Activated CD8-positive, alpha-beta T cell treated with anti-CD3 and anti-CD28 coated beads for 36 hours (primary cell): ENCODE results near the gene SRRM3. TPM values are rescaled to one million over a fixed set of nuclear protein-coding genes. Genes with fewer than 3 reads are reported as not detected.

Experiments
- ATAC-seq: fragments of 200-7000 bp; cut with Tn5 transposase; one replicate; pipeline ENCODE4 v1.10.0; 2021; ENCODE audit warnings: mild to moderate bottlenecking, moderate library complexity
- CTCF ChIA-PET: fragments of 350-600 bp; sonication (Branson Sonifier 250); formaldehyde crosslinking; loops from one replicate; lab custom pipeline; 2021; ENCODE audit warnings: antibody characterized with exemption; lab: Charles Lee
- POLR2A ChIA-PET: fragments of 350-600 bp; sonication (Branson Sonifier 250); formaldehyde crosslinking; loops from one replicate; lab custom pipeline; 2021; ENCODE audit warnings: antibody characterized with exemption; lab: Charles Lee
- DNase-seq: peaks from one replicate; pipeline ENCODE4 v3.0.0-alpha.2; 2020
- H3K27ac Mint-ChIP-seq: one replicate; pipeline ENCODE4 v1.8.0; 2021; ENCODE audit warnings: mild to moderate bottlenecking, mixed read lengths
- H3K27me3 Mint-ChIP-seq: one replicate; pipeline ENCODE4 v1.8.0; 2021; ENCODE audit warnings: mixed read lengths
- H3K36me3 Mint-ChIP-seq: one replicate; pipeline ENCODE4 v1.8.0; 2021; ENCODE audit warnings: low read depth, mixed read lengths
- H3K4me1 Mint-ChIP-seq: one replicate; pipeline ENCODE4 v1.8.0; 2021; ENCODE audit warnings: low read depth, mixed read lengths
- H3K4me3 Mint-ChIP-seq: one replicate; pipeline ENCODE4 v1.8.0; 2021; ENCODE audit warnings: mild to moderate bottlenecking, moderate library complexity, mixed read lengths
- H3K9me3 Mint-ChIP-seq: one replicate; pipeline ENCODE4 v1.8.0; 2021; ENCODE audit warnings: mixed read lengths
- intact Hi-C: fragments of 100-400 bp; cut with micrococcal nuclease; formaldehyde crosslinking; loops from one replicate; pipeline ENCODE4 v1.10.0; 2022
- total RNA-seq, 2 experiments: library from RNA; stranded (reverse); gene quantifications; one replicate each; pipeline ENCODE4 v1.2.3, GENCODE V29; 2021
- TF ChIP-seq, protein P1 (sequence below): fragments of 200-600 bp; IDR thresholded peaks from one replicate; pipeline ENCODE4 v1.8.0; 2022; ENCODE audit warnings: antibody characterized with exemption, mild to moderate bottlenecking

The SRRM3 gene
- total RNA-seq, 2 experiments from 2014 or later, result not detected

DNA sequence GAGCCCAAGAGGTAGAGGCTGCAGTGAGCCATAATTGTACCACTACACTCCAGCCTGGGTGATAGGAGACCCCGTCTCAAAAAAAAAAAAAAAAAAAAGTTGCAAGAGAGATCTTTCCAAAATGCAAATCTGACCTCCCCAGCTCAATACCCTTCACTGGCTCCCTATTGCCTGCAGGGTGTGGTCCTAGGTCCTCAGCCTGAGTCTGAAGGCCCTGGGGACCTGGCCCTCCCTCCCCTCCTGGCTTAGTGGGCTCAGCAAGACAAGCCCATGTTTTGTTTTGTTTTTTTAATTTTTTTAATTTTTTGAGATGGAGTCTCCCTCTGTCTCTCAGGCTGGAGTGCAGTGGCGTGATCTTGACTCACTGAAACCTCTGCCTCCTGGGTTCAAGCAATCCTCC lies 20.6 kb downstream of the SRRM3 start:
- TF ChIP-seq, protein P1, sequence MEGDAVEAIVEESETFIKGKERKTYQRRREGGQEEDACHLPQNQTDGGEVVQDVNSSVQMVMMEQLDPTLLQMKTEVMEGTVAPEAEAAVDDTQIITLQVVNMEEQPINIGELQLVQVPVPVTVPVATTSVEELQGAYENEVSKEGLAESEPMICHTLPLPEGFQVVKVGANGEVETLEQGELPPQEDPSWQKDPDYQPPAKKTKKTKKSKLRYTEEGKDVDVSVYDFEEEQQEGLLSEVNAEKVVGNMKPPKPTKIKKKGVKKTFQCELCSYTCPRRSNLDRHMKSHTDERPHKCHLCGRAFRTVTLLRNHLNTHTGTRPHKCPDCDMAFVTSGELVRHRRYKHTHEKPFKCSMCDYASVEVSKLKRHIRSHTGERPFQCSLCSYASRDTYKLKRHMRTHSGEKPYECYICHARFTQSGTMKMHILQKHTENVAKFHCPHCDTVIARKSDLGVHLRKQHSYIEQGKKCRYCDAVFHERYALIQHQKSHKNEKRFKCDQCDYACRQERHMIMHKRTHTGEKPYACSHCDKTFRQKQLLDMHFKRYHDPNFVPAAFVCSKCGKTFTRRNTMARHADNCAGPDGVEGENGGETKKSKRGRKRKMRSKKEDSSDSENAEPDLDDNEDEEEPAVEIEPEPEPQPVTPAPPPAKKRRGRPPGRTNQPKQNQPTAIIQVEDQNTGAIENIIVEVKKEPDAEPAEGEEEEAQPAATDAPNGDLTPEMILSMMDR, result no peak
- CTCF ChIA-PET, result interaction anchor here (1.6 kb wide), 1 partner anchor 44 kb away, joined by 4 read pairs; no protein-coding TSS in a partner anchor
- POLR2A ChIA-PET, result no interaction called here
- H3K36me3 Mint-ChIP-seq, result no peaks in the 10 kb centered on the region
- H3K27me3 Mint-ChIP-seq, result peaks cover 37% of the 10 kb centered on the region
- DNase-seq (no peak), ATAC-seq (no peak)
- H3K4me1 Mint-ChIP-seq, result no peaks in the 10 kb centered on the region
- intact Hi-C loops, result no loop called here
- H3K9me3 Mint-ChIP-seq, result no peaks in the 10 kb centered on the region
- no peak overlapping the region for H3K27ac Mint-ChIP-seq
- no peak overlapping the region for H3K4me3 Mint-ChIP-seq

DNA sequence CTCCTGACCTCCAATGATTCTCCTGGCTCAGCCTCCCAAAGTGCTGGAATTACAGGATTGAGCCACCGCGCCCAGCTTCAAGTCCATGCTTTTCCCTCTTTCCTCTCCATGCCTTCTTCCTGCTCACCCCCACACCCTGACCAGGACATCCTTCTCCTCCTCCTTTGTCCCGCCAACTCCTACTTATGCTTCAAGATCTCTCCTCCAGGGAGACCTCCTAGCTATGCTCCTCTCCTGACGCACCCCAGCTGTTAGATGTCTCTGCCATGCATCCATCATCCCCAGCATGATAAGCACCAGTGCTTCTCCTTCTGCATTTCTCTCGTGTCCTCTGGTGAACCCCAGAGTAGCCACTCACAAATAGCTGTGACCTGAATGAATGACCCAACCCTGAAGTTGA lies 21.1 kb downstream of the SRRM3 start:
- intact Hi-C loops, result no loop called here
- ATAC-seq (no peak), DNase-seq (no peak)
- POLR2A ChIA-PET, result no interaction called here
- no peaks in the 10 kb centered on the region for H3K4me1 Mint-ChIP-seq
- CTCF ChIA-PET, result interaction anchor here (1.6 kb wide), 1 partner anchor 45 kb away, joined by 4 read pairs; no protein-coding TSS in a partner anchor
- no peaks in the 10 kb centered on the region for H3K9me3 Mint-ChIP-seq
- H3K36me3 Mint-ChIP-seq, result no peaks in the 10 kb centered on the region
- no peak overlapping the region for H3K27ac Mint-ChIP-seq
- peaks cover 38% of the 10 kb centered on the region for H3K27me3 Mint-ChIP-seq
- TF ChIP-seq, protein P1, result no peak
- H3K4me3 Mint-ChIP-seq, result no peak overlapping the region

DNA sequence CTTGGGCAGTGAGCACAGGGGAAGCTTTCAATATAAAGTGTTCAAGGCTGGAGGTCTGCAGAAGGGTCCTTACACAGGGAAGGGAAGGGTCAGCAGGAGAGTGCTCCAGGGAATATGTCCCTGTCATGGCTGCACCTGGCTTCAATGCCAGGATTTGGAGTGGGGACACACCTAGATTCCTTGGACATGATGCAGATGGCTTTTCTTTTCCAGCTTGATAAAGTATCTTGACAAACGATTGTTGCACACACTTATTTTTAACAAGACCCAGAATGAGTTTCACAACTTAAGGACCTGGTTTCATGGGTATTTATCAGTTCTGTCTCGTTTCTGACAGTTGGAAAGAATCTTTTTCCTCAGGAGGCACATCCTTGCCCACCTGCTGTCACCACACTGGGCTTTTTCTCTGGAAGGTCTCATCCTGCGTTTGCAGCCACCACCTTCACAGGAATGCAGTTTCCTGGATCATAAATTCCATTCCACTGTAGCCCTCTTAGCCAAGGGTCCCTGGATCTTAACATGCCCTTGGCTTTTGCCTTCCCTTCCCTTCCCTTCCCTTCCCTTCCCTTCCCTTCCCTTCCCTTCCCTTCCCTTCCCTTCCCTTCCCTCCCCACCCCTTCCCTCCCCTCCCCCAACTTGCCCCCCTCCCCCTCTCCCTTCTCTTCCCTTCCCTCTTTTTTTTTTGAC lies 21.7 kb downstream of the SRRM3 start:
- no peaks in the 10 kb centered on the region for H3K9me3 Mint-ChIP-seq
- H3K36me3 Mint-ChIP-seq, result no peaks in the 10 kb centered on the region
- H3K4me3 Mint-ChIP-seq, result no peak overlapping the region
- no peak overlapping the region for H3K27ac Mint-ChIP-seq
- H3K4me1 Mint-ChIP-seq, result no peaks in the 10 kb centered on the region
- ChIA-PET POLR2A (no interaction called here), CTCF (interaction anchor here (1.2 to 1.9 kb wide), 3 partner anchors 23 to 91 kb away, joined by 4 to 8 read pairs (median 4); no protein-coding TSS in a partner anchor)
- DNase-seq (no peak), ATAC-seq (no peak)
- peaks cover 38% of the 10 kb centered on the region for H3K27me3 Mint-ChIP-seq
- intact Hi-C loops, result no loop called here
- TF ChIP-seq, protein P1, result no peak

DNA sequence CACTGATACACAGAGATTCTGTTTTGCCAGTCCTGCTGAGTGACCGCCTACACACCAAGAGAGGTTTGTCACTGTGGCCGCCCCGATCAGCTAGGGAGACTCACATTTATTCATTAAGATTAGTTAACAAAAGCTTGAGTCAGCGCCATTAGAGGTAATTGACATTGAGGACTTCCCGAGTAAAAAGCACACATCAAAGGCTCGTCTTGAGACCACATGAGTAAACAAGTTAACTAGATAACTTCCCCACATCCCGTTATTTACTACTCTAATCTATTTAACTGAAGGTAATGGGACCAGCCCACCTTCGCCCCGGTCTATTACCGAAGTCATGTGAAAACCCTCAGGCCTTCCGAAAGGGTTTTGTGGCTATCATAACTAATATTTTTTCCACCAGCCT lies 23.0 kb downstream of the SRRM3 start:
- POLR2A ChIA-PET, result no interaction called here
- H3K27ac Mint-ChIP-seq, result no peak overlapping the region

DNA sequence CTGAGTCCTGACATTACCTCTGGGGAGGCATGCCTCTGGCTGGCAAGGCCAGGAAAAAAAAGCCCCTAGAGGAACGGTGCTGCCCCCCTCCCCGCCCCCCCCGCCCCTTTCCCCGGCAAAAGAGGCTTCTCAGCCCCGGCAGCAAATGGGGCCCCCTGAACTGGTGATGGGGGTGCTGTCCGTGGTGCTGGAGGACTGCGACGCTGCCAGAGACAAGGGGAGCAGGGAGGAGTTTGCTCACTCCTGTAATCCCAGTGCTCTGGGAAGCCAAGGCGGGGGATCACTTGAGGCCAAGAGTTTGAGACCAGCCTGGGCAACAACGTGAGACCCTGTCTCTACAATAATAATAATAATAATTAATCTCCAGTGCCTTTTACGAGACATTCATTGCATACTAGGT lies 23.7 kb downstream of the SRRM3 start:
- ChIA-PET CTCF (interaction anchor here (0.6 to 2.2 kb wide), 3 partner anchors 25 to 97 kb away, joined by 3 to 8 read pairs (median 5); no protein-coding TSS in a partner anchor), POLR2A (interaction anchor here (0.7 kb wide), 1 partner anchor 275 kb away, joined by 3 read pairs; no protein-coding TSS in a partner anchor)
- Mint-ChIP-seq H3K4me3 (no peak overlapping the region), H3K9me3 (no peaks in the 10 kb centered on the region), H3K27me3 (peaks cover 40% of the 10 kb centered on the region), H3K36me3 (no peaks in the 10 kb centered on the region), H3K4me1 (no peaks in the 10 kb centered on the region), H3K27ac (no peak overlapping the region)
- intact Hi-C loops, result no loop called here
- TF ChIP-seq, protein P1, result no peak
- DNase-seq, result peak; percentile 60
- ATAC-seq, result peak; percentile 72

More for the DNA sequence above, 23.0 kb downstream of the SRRM3 start:
- Mint-ChIP-seq H3K36me3 (no peaks in the 10 kb centered on the region), H3K4me3 (no peak overlapping the region), H3K27me3 (peaks cover 38% of the 10 kb centered on the region), H3K9me3 (no peaks in the 10 kb centered on the region), H3K4me1 (no peaks in the 10 kb centered on the region)
- intact Hi-C loops, result no loop called here
- TF ChIP-seq, protein P1, result no peak
- ATAC-seq (no peak), DNase-seq (no peak)
- CTCF ChIA-PET, result interaction anchor here (1.2 to 2.2 kb wide), 3 partner anchors 24 to 89 kb away, joined by 4 to 8 read pairs (median 5); no protein-coding TSS in a partner anchor
